ENCODE data around the gene SLFN14.
A peak's percentile ranks its signal among the peaks of the same experiment; 100 is the strongest.
"Not testable (repeated sequence)": the region's sequence is repeated elsewhere in the genome, so short reads cannot be mapped to it uniquely, and the experiment has no call there.

SLFN14 gene

DNA sequence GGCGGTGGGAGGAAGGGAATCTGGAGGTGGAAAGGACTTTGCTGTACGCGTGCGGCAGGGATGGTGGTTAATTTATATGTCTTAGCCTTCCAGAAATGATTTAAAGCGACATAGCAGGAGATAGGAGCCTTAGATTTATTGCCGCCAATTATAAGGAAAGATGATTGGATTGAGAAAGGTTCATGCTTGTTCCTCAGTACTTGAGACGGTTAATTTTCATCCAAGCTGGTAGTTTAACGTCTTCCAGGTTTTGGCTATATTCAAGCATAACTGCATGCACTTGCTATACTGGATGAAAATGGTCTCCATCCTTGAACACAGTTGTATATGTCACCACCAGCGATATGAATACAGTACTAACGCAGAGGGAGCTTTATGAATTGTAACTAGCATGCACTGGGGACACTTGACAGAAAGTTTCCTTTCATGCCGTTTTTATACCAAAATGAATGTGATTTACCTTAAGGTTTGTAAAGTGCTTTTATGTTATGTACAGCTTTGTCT is 18.4 kb upstream of the SLFN14 start:
- peak; percentile 16 for ATAC-seq (replicated peaks; ENCODE audit: extremely low read depth, poor library complexity, severe bottlenecking)
- Mint-ChIP-seq H3K9me3 (no peaks in the 10 kb centered on the region), H3K27me3 (no peaks in the 10 kb centered on the region), H3K27ac (ENCODE audit: low read depth) (peak overlapping the region; percentile 100), H3K4me1 (peaks cover 18% of the 10 kb centered on the region), H3K36me3 (ENCODE audit: insufficient read depth) (peaks cover 21% of the 10 kb centered on the region), H3K4me3 (peak overlapping the region; percentile 100)
- DNase-seq (ENCODE audit: low spot score in 2 of 2): no peak

DNA sequence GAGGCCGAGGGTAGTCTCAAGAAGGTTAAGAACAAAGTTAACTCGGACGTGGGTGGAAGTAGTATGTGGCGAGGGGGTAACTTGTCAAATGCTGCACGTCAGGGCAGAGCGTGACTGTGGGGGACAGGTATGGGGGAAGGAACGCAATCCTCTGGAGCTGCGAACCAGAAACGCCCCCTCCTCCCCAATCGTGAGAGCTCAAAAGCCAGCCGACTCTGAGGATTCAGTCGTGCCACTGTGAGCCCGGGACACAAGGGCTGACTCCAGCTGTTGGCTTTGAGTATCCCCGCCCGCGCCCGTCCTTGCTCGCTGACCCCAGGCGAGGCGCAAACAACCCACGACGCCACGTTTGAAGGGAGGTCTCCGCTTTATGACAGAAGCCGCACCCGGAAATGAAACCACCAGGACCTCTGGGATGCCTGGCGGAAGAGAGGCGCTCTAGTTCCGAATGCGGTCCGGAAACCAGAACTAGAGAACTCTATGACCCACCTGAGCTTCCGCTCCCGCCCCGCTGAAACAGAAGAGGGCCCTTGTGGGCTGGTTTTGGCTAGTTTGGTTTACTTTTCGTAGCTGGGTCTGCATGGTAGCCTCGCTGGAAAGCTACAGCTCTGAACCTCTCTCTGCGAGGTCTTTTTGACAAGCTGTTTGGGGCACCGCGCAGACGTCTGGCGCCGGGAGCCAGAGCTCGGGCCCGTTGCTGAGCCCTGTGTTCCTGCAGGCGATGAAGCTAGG is 17.7 kb upstream of the SLFN14 start, which contains the start of gene PEX12:
Gene PEX12, minus strand, starts transcription at position 375 of the 732 bp plus-strand sequence. CDS start 550 bp downstream, outside the sequence.
- DNase-seq (ENCODE audit: low spot score in 2 of 2): peak; percentile 69 to 83
- ATAC-seq (replicated peaks; ENCODE audit: extremely low read depth, poor library complexity, severe bottlenecking): peak; percentile 98
- Mint-ChIP-seq H3K4me1 (peaks cover 18% of the 10 kb centered on the region), H3K4me3 (peak within 1 kb of the TSS; percentile 100), H3K27ac (ENCODE audit: low read depth) (peak within 1 kb of the TSS; percentile 100), H3K36me3 (ENCODE audit: insufficient read depth) (peaks cover 23% of the 10 kb centered on the region), H3K9me3 (no peaks in the 10 kb centered on the region), H3K27me3 (no peaks in the 10 kb centered on the region)

DNA sequence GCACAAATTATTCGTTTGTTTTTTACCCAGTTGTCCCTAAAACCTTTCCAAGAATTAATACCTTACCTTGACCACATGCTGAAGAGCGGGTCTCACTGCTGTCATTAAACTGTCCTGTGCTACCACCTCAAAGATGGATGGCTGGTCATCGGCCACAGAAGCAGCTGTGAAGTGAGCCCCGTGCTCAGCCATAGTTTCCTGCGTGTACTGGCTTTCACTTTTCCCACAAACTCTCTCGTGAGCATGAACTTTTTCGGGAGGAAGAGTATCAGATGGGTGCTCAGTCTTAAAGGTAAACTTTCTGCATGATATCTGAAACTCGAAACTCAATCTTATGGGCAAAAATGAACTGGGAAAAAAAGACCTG is 17.2 kb upstream of the SLFN14 start:
- no peak for DNase-seq (ENCODE audit: low spot score in 2 of 2)
- H3K4me1 Mint-ChIP-seq: peaks cover 18% of the 10 kb centered on the region
- no peaks in the 10 kb centered on the region for H3K27me3 Mint-ChIP-seq
- no peaks in the 10 kb centered on the region for H3K9me3 Mint-ChIP-seq
- H3K27ac Mint-ChIP-seq (ENCODE audit: low read depth): peak overlapping the region; percentile 100
- H3K4me3 Mint-ChIP-seq: peak overlapping the region; percentile 100
- ATAC-seq (replicated peaks; ENCODE audit: extremely low read depth, poor library complexity, severe bottlenecking): no peak
- H3K36me3 Mint-ChIP-seq (ENCODE audit: insufficient read depth): peaks cover 23% of the 10 kb centered on the region

DNA sequence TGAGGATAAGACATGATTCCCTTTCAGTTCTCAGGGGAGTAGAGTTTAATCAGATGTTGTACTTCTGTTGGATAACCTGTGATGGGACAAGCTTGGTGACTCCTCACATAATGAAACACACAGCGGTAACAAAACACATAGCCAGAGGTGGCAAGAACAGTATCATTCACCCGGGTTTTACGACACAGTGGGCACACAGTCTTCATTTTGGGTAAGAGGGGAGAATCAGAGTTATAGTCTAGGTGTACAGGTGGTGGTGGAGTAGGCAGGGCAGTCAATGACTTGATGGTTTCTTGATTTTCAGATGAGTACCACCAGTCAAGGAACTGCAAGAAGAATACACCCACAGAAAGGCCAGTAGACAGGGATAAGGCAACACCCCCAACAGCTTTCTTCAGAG is 15.1 kb upstream of the SLFN14 start:
- ATAC-seq (replicated peaks; ENCODE audit: extremely low read depth, poor library complexity, severe bottlenecking) (no peak), DNase-seq (ENCODE audit: low spot score in 2 of 2) (no peak)
- peaks cover 20% of the 10 kb centered on the region for H3K4me1 Mint-ChIP-seq
- no peaks in the 10 kb centered on the region for H3K9me3 Mint-ChIP-seq
- H3K4me3 Mint-ChIP-seq: no peak overlapping the region
- H3K27ac Mint-ChIP-seq (ENCODE audit: low read depth): no peak overlapping the region
- H3K27me3 Mint-ChIP-seq: no peaks in the 10 kb centered on the region
- H3K36me3 Mint-ChIP-seq (ENCODE audit: insufficient read depth): peaks cover 23% of the 10 kb centered on the region

DNA sequence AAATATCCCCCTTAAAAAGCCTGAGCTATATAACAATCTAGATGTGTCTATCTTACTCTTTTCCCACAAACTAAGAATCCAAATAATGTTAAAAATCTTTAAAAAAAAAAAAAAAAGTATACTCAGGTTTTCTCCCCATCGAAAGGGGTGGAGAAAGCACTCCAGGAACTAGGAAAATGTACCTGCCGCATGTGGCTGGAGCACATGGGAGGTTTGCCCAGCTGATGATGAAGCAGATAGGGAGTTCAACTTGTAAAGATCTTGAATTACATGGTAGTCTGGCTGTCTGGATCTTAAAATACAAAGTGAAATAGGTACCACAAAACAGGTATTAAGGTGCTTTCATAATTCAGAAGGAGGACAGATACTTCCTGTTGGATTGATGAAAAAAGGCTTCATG is 8.8 kb upstream of the SLFN14 start:
- Mint-ChIP-seq H3K4me3 (peak overlapping the region; percentile 46), H3K9me3 (no peaks in the 10 kb centered on the region), H3K4me1 (peaks cover 29% of the 10 kb centered on the region), H3K27ac (ENCODE audit: low read depth) (peak overlapping the region; percentile 67), H3K36me3 (ENCODE audit: insufficient read depth) (peaks cover 12% of the 10 kb centered on the region), H3K27me3 (no peaks in the 10 kb centered on the region)
- ATAC-seq (replicated peaks; ENCODE audit: extremely low read depth, poor library complexity, severe bottlenecking) (no peak), DNase-seq (ENCODE audit: low spot score in 2 of 2) (no peak)

DNA sequence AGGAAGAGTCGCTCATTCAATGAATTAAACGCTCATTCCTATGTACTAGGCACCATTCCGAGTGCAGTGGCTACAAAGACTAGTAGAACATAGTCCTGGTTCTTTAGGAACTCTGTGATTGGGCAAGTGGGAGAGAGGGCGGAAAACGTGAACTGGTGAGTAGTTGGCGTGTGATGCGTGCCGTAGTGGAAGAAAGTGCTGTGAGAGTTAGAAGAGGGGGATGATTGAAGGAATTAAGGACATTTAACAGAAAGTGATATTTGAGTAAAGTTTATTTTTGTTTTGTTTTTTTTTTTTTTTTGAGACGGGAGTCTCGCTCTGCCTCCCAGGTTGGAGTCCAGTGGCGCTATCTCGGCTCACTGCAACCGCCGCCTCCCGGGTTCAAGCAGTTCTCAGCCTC is 7.9 kb upstream of the SLFN14 start:
- H3K4me1 Mint-ChIP-seq: peaks cover 29% of the 10 kb centered on the region
- H3K27ac Mint-ChIP-seq (ENCODE audit: low read depth): peak overlapping the region; percentile 97
- peaks cover 9% of the 10 kb centered on the region for H3K36me3 Mint-ChIP-seq (ENCODE audit: insufficient read depth)
- H3K9me3 Mint-ChIP-seq: no peaks in the 10 kb centered on the region
- no peak for DNase-seq (ENCODE audit: low spot score in 2 of 2)
- peak overlapping the region; percentile 79 for H3K4me3 Mint-ChIP-seq
- H3K27me3 Mint-ChIP-seq: no peaks in the 10 kb centered on the region
- peak; percentile 35 for ATAC-seq (replicated peaks; ENCODE audit: extremely low read depth, poor library complexity, severe bottlenecking)

DNA sequence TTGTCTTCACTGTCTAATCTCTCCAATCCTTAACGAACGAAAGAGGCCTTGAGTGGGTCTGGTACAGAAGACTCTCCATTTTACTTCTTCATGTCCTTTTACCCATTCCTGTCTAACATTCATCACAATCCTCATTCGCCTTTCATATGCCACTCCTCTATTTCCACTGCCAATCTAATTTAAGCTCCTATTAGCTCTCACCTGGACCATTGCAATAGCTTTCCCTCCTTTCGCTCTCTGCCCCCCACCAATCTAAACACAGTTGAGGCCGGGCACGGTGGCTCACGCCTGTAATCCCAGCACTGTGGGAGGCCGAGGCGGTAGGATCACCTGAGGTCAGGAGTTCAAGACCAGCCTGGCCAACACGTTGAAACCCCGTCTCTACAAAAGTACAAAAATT is 6.3 kb upstream of the SLFN14 start:
- peak overlapping the region; percentile 25 for H3K27ac Mint-ChIP-seq (ENCODE audit: low read depth)
- peaks cover 9% of the 10 kb centered on the region for H3K36me3 Mint-ChIP-seq (ENCODE audit: insufficient read depth)
- no peak for DNase-seq (ENCODE audit: low spot score in 2 of 2)

DNA sequence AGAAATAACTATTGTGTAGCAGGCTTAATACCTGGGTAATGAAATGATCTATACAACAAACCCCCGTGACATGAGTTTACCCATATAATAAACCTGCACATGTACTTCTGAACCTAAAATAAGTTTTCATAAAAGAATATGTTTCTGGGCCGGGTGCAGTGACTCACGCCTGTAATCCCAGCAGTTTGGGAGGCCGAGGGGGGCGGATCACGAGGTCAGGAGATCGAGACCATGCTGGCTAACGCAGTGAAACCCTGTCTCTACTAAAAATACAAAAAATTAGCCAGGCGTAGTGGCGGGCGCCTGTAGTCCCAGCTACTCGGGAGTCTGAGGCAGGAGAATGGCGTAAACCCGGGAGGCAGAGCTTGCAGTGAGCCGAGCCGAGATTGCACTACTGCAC is 2.6 kb upstream of the SLFN14 start:
- not testable (repeated sequence) for H3K4me3 Mint-ChIP-seq; ATAC-seq (replicated peaks; ENCODE audit: extremely low read depth, poor library complexity, severe bottlenecking); DNase-seq (ENCODE audit: low spot score in 2 of 2); H3K36me3 Mint-ChIP-seq (ENCODE audit: insufficient read depth); H3K4me1 Mint-ChIP-seq; H3K9me3 Mint-ChIP-seq; H3K27me3 Mint-ChIP-seq; H3K27ac Mint-ChIP-seq (ENCODE audit: low read depth)

More for the DNA sequence above, 6.3 kb upstream of the SLFN14 start:
- Mint-ChIP-seq H3K4me3 (peak overlapping the region; percentile 79), H3K9me3 (no peaks in the 10 kb centered on the region), H3K27me3 (no peaks in the 10 kb centered on the region), H3K4me1 (peaks cover 29% of the 10 kb centered on the region)
- no peak for ATAC-seq (replicated peaks; ENCODE audit: extremely low read depth, poor library complexity, severe bottlenecking)

DNA sequence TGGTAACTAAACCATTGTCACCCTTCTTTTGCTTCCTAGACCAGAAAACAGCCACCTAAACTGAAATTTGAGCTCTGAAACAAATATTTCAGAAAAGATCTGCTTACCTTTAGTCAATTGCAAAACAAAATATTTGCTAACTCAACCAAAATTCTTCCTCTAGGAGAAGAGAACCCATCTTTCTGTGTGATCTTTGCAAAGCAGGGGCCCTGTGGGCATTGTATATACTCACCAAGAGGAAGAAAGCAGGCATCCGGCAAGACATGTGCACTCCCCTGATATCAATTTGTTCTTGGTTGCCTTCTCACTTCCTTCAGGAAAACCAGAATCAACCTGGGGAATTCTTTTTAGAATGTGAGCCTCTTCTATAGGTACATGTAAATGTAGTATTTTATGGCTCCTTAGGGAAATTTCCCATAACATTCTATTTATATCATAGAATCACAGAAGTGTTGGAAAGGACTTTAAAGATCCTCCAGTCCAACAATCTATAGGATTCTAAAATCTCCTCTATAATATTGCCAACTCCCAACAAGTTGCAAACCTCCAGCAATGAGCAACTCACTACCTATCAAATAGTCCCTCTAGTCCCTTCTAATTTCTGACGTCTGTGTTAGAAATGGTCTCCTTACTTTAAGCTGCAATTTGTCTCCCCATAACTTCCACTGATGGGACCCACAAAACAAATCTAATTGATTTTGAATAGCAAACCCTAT is 966 bp downstream of the SLFN14 start:
- H3K36me3 Mint-ChIP-seq (ENCODE audit: insufficient read depth): no peaks in the 10 kb centered on the region
- no peaks in the 10 kb centered on the region for H3K27me3 Mint-ChIP-seq
- H3K9me3 Mint-ChIP-seq: no peaks in the 10 kb centered on the region
- DNase-seq (ENCODE audit: low spot score in 2 of 2) (no peak), ATAC-seq (replicated peaks; ENCODE audit: extremely low read depth, poor library complexity, severe bottlenecking) (no peak)
- no peaks in the 10 kb centered on the region for H3K4me1 Mint-ChIP-seq
- H3K4me3 Mint-ChIP-seq: no peak overlapping the region
- no peak overlapping the region for H3K27ac Mint-ChIP-seq (ENCODE audit: low read depth)

DNA sequence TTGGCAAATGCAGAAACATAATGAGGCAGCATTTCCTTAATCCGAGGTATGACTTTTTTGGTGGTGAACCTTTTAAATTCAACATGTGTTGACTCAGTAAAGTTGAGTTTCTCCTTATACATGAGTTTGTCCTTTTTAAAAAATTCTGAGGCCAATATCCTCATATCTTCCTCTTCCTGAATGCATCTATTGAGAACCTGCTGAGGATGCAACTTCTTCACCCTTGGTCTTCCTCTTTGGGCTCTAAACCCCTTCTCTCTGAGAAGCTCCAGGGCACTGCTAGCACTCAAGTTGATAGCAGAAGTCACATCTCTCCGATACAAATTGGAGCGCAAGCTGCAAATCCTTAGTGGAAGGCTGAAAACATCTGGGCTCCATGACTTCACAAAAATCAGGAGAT is 3.3 kb downstream of the SLFN14 start:
- Mint-ChIP-seq H3K9me3 (no peaks in the 10 kb centered on the region), H3K4me1 (no peaks in the 10 kb centered on the region), H3K27ac (ENCODE audit: low read depth) (no peak overlapping the region), H3K36me3 (ENCODE audit: insufficient read depth) (peaks cover 2% of the 10 kb centered on the region), H3K27me3 (no peaks in the 10 kb centered on the region), H3K4me3 (no peak overlapping the region)
- DNase-seq (ENCODE audit: low spot score in 2 of 2): no peak
- no peak for ATAC-seq (replicated peaks; ENCODE audit: extremely low read depth, poor library complexity, severe bottlenecking)

DNA sequence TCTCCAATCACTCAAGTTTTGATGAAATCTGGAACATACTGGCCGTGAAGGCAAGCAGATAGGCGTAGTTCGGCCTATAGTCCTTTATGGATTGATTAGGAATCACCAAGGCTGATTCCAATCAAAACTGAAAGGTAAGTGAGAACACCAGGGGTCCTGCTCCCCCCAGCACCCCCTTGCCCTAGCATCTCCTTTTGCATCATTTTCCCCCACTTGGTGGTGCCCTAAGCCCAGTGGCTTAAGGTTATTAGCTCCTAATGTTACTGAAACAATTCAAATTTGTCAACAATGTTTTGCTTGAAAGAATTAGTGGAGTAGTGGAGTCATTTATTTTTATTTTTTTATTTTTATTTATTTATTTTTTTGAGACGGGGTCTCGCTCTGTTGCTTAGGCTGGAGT is 4.9 kb downstream of the SLFN14 start:
- DNase-seq (ENCODE audit: low spot score in 2 of 2): no peak
- Mint-ChIP-seq H3K9me3 (no peaks in the 10 kb centered on the region), H3K36me3 (ENCODE audit: insufficient read depth) (peaks cover 2% of the 10 kb centered on the region), H3K27me3 (no peaks in the 10 kb centered on the region), H3K4me3 (no peak overlapping the region), H3K4me1 (no peaks in the 10 kb centered on the region), H3K27ac (ENCODE audit: low read depth) (no peak overlapping the region)
- ATAC-seq (replicated peaks; ENCODE audit: extremely low read depth, poor library complexity, severe bottlenecking): no peak

DNA sequence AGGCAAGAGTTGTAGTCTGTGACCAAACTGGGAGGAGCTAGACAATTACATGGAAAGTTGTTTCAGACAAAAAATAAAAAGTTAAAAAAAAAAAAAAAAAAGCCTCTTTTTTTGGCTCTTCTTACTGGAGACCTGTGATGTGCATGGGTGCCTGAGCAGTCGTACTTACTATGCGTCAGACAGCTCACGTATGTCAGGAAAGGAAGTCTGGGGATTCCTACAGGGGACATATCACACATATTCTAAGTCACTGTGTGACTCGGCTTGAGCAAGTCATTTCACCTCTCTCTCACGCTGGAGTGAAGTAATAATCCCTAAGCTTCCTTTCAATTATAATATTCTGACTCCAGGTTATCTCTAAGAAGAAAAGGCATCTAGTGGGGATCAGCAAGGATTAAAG is 6.0 kb downstream of the SLFN14 start:
- Mint-ChIP-seq H3K36me3 (ENCODE audit: insufficient read depth) (peaks cover 2% of the 10 kb centered on the region), H3K27me3 (no peaks in the 10 kb centered on the region), H3K27ac (ENCODE audit: low read depth) (no peak overlapping the region), H3K4me3 (no peak overlapping the region), H3K4me1 (no peaks in the 10 kb centered on the region), H3K9me3 (no peaks in the 10 kb centered on the region)
- no peak for ATAC-seq (replicated peaks; ENCODE audit: extremely low read depth, poor library complexity, severe bottlenecking)
- DNase-seq (ENCODE audit: low spot score in 2 of 2): no peak

DNA sequence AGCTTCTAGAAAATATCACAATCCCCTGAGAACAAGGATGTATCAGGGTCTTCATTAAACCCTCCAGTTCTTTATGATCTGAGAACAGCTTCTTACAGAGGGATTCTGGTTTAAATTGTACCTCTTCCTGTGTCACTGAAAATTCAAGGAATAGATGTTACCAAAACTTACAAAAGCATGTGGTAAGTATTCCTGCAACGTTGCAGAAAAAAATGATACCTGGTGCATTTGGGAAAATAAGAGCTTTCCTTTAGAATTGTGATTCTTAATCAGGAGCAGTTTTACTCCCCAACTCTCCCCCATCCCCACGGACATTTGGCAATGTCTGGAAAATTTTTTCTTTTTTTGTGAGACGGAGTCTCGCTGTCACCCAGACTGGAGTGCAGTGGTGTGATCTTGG is 7.3 kb downstream of the SLFN14 start:
- DNase-seq (ENCODE audit: low spot score in 2 of 2) (no peak), ATAC-seq (replicated peaks; ENCODE audit: extremely low read depth, poor library complexity, severe bottlenecking) (no peak)
- Mint-ChIP-seq H3K4me3 (no peak overlapping the region), H3K36me3 (ENCODE audit: insufficient read depth) (peaks cover 2% of the 10 kb centered on the region), H3K9me3 (no peaks in the 10 kb centered on the region), H3K4me1 (no peaks in the 10 kb centered on the region), H3K27me3 (no peaks in the 10 kb centered on the region), H3K27ac (ENCODE audit: low read depth) (no peak overlapping the region)
